Right lobe of liver (tissue), 4 donors: Measurements from ENCODE around the gene RGS6.

Experiments used
- POLR2A ChIP-seq: fragments of 450-650 bp; IDR thresholded peaks from one replicate; pipeline ENCODE4 v1.6.1; 2017; ENCODE audit warnings: antibody characterized with exemption, mild to moderate bottlenecking
- TF ChIP-seq, protein P1 (sequence below), 4 donors: fragments of 200-600 bp in 3 of 4; fragments of 450-650 bp in 1 of 4; IDR thresholded peaks; one replicate each; pipeline versions ENCODE4 v1.5.1 to v1.8.0; 2016 to 2022; ENCODE audit warnings: antibody characterized with exemption in 4 of 4, mild to moderate bottlenecking in 2 of 4
- donor health status: DM: no; HTN: no; CAD: no.
- donor health status: DM: no; HTN: no; CAD: no.
- donor health status: DM: no; HTN: yes; CAD: no.

DNA sequence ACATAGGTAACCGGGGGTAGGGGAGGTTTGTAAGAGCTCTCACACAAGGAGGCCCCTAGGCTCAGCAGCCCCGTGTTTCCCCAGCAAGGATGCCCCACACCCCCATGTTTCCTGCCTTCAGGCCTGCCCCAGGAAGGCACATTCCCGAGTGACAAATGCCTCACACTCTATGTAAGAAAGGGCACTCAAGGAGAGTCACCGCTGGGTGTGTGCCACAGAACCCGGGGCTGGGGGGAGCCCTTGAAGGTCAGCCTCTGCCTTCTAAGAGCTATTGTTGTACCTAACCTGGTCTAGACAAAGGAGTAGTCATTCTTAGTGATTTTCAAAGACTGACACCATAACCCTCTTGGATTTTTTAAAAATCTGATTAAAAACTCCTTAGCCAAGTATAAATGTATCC lies 628.1 kb downstream of the RGS6 start:
- no peak for TF ChIP-seq POLR2A
- TF ChIP-seq, protein P1, sequence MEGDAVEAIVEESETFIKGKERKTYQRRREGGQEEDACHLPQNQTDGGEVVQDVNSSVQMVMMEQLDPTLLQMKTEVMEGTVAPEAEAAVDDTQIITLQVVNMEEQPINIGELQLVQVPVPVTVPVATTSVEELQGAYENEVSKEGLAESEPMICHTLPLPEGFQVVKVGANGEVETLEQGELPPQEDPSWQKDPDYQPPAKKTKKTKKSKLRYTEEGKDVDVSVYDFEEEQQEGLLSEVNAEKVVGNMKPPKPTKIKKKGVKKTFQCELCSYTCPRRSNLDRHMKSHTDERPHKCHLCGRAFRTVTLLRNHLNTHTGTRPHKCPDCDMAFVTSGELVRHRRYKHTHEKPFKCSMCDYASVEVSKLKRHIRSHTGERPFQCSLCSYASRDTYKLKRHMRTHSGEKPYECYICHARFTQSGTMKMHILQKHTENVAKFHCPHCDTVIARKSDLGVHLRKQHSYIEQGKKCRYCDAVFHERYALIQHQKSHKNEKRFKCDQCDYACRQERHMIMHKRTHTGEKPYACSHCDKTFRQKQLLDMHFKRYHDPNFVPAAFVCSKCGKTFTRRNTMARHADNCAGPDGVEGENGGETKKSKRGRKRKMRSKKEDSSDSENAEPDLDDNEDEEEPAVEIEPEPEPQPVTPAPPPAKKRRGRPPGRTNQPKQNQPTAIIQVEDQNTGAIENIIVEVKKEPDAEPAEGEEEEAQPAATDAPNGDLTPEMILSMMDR (IDR thresholded peaks at IDR 0.05) = no peak
